Mesodermal cell (in vitro differentiated cells): ENCODE data around the gene SH3GL1.
A peak's percentile ranks its signal among the peaks of the same experiment; 100 is the strongest.

Experiments used
- H3K27ac ChIP-seq: 2 replicates; pipeline ENCODE4 v1.7.0; 2013; ENCODE audit warnings: mild to moderate bottlenecking, low read depth, low read length, moderate library complexity; ENCODE audit not compliant: severe bottlenecking
- H3K36me3 ChIP-seq: 2 replicates; pipeline ENCODE4 v1.7.1; 2013; ENCODE audit warnings: mild to moderate bottlenecking, low read length, moderate library complexity; ENCODE audit not compliant: control insufficient read depth, insufficient read depth
- H3K4me1 ChIP-seq: one replicate; pipeline ENCODE4 v1.7.1; 2013; ENCODE audit warnings: mild to moderate bottlenecking, low read length; ENCODE audit not compliant: insufficient read depth, control insufficient read depth, poor library complexity, severe bottlenecking
- H3K4me3 ChIP-seq: 2 replicates; pipeline ENCODE4 v1.7.0; 2013; ENCODE audit warnings: low read length, control low read depth, mild to moderate bottlenecking; ENCODE audit not compliant: insufficient read depth, poor library complexity, severe bottlenecking; ENCODE audit errors: extremely low read depth
- H3K9me3 ChIP-seq: 2 replicates; pipeline ENCODE4 v1.7.1; 2013; ENCODE audit warnings: mild to moderate bottlenecking, low read length, moderate library complexity; ENCODE audit not compliant: control insufficient read depth
- WGBS, 2 experiments: methylation state at CpG; one replicate each; pipeline ENCODE4 v1.1.5; 2013; ENCODE audit warnings: missing lambda C conversion rate in 2 of 2; ENCODE audit not compliant: insufficient coverage in 2 of 2; 5-methylcytosine and 5-hydroxymethylcytosine counted together

The SH3GL1 gene

DNA sequence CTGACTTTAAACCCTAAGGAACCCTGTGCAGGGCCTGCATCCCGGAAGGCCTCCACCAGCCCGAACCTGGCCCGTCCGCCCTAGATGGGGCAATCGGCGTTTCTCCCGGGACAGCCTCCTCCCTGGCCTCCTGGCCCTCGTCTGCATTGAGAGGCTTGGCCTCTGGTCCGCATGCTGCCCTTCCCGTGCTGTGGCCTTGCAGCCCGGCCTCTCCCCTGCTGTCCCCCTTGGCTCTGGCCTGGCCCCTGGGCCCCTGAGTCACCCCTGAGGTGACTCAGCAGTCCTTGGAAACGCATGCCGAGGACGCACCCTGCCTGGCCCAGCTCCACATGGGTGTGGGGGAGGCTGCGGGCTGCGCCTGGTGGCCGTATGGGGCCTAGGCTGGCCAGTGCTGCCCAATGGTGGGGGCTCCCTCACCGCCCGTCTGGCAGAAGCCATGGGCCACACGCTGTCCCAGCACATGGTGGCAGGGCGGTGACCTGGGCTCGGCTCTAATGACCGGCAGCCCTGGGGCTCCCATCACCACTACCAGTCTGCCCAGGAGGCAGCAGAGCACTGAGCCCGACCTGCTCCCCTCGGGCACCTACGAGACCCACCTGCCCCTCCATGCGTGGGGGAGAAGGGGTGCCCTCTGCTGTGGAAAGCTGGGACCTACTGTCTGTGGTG is 25.7 kb downstream of the SH3GL1 start:
- Histone ChIP-seq H3K27ac (peak overlapping the region; percentile 90), H3K4me1 (peaks cover 46% of the 10 kb centered on the region), H3K9me3 (no peaks in the 10 kb centered on the region), H3K4me3 (no peak overlapping the region), H3K36me3 (peaks cover 4% of the 10 kb centered on the region)
- 84 to 91% methylated on average over 22 to 23 of the region's 27 CpGs for WGBS, 2 experiments

DNA sequence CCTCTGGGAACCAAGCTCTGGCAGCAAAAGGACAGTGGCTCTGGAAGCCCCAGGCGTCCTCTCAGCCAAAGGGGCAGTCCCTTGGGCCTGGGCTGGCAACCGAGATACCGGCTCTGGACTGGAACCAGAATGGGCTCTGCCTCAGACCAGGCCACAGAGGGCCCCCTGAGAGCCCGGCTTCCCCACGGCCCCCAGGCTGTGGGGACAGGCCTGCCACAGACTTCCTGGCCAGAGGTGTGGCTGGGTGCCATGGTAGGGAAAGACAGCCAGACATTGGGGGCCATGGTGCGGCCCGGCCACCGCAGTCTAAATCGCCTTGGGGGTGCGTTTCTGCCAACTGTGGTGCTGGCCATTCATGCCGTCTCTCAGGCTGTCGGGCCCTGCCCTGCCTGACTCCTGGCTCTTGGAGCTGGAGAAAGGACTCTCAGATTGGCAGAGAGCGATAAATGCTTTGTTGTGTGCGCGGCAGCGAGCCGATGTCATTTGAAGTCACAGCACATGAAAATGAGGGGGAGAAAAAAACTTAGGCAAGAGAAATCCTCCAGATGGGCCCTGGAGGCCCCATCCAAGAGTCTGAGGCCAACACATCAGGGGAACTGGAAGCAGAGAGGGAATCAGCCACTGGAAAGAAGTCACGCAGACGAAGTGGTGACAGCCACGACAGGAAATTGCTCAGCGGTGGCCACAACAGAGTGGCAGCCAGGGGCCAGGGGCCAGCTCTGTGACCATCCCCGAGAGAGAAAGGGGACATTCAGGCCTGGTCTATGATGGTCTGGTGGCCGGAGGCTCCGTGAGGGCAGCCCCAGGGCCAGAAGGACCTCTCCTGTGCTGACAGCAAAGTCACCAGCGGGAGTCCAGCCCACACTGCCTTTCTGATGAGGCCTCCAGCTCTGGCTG is 26.5 kb downstream of the SH3GL1 start:
- H3K4me3 ChIP-seq, result no peak overlapping the region
- no peaks in the 10 kb centered on the region for H3K9me3 ChIP-seq
- H3K27ac ChIP-seq, result peak overlapping the region; percentile 90
- WGBS, 2 experiments, result 92 to 94% methylated on average over 24 to 25 of the region's 25 CpGs
- peaks cover 4% of the 10 kb centered on the region for H3K36me3 ChIP-seq
- peaks cover 54% of the 10 kb centered on the region for H3K4me1 ChIP-seq

GRCh38 chr19:4373013-4373367 is 27.4 kb downstream of the SH3GL1 start:
- no peak overlapping the region for H3K4me3 ChIP-seq
- H3K27ac ChIP-seq, result no peak overlapping the region
- H3K4me1 ChIP-seq, result peaks cover 62% of the 10 kb centered on the region
- no peaks in the 10 kb centered on the region for H3K9me3 ChIP-seq
- WGBS, 2 experiments, result 95 to 100% methylated on average over 4 to 7 of the region's 8 CpGs
- H3K36me3 ChIP-seq, result peaks cover 4% of the 10 kb centered on the region

GRCh38 chr19:4372165-4373012 is 28.0 kb downstream of the SH3GL1 start:
- peaks cover 63% of the 10 kb centered on the region for H3K4me1 ChIP-seq
- no peaks in the 10 kb centered on the region for H3K9me3 ChIP-seq
- no peak overlapping the region for H3K4me3 ChIP-seq
- WGBS, 2 experiments, result 92 to 95% methylated on average over 22 of the region's 22 CpGs
- H3K36me3 ChIP-seq, result peaks cover 8% of the 10 kb centered on the region
- H3K27ac ChIP-seq, result no peak overlapping the region

DNA sequence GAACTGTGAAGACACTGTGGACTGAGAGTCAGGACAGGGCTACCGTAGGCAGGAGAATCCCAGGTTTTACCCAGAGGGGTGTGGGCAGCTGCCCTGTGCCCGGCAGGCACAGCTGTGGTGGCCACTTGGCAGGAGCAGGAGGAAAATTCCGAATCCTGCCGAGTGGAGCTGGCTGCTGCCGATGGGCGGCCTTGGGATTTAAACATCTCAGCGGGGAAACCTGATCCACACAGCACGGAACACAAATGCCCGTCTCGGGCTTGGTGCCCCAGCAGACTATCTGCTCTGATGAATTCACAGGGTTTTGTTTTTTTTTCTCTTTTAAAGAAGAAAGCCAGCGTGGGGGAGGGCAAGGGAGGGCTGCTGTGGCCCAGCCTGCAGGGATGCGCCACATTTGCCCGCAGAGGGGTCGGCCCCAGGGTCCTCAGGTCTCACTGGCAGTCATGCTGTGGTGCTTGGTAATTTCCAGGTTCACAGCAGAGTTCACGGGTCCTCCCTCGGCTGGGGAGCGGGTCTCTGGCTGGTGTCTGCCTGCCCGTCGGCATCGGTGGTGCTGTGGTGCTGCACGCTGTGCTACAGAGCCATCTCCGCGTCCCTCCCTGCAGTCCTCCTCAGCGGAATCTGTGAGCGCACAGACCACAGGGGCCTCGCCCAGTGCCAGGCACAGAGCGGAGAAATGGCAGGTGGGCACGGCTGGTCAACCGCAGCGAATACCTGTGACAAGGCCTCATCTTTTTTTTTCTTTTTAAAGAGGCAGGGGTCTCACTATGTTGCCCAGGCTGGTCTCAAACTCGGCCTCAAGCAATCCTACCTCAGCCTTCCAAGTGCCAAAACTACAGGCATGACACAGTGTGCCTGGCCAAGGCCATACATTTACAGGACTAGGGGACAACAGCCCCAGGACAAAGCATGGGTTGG is 28.8 kb downstream of the SH3GL1 start:
- Histone ChIP-seq H3K27ac (no peak overlapping the region), H3K4me3 (no peak overlapping the region), H3K36me3 (peaks cover 9% of the 10 kb centered on the region), H3K4me1 (peaks cover 58% of the 10 kb centered on the region), H3K9me3 (no peaks in the 10 kb centered on the region)
- 92 to 93% methylated on average over 30 of the region's 31 CpGs for WGBS, 2 experiments

DNA sequence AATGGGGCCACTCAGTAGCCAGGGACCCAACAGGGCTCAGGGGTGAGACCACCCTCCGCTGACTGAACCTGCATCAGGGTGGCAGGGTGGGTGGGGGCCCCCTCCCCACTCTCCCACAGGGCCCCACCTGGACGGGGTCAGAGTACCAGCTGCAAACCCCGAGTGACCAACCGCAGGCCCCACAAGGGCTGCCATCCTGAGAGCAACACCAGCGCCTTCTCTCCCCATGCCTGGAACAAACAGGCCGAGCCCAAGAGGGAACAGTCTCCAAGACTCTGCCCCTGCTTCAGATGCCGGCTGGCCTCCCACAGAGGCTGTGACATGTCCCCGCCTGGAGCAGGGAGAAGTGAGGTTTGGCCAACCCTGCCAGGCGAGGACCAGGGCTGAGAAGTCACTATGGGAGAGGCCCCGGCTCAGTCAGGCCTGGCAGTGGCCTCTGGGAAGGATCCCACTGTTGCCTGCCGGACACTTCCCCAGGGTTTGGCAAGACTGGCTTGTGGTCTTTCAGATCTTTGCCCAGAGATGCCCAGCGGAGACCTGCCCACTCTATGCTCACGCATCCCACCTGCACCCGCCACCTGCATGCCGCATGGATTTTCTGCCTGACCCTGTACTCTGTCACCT is 29.8 kb downstream of the SH3GL1 start:
- Histone ChIP-seq H3K36me3 (peaks cover 15% of the 10 kb centered on the region), H3K9me3 (no peaks in the 10 kb centered on the region), H3K4me1 (peaks cover 48% of the 10 kb centered on the region), H3K4me3 (no peak overlapping the region), H3K27ac (no peak overlapping the region)
- WGBS, 2 experiments, result 95% methylated on average over 9 to 15 of the region's 15 CpGs

GRCh38 chr19:4369888-4370260 is 30.5 kb downstream of the SH3GL1 start:
- H3K4me1 ChIP-seq, result peaks cover 41% of the 10 kb centered on the region
- WGBS, 2 experiments, result 76 to 79% methylated on average over 20 to 21 of the region's 21 CpGs

DNA sequence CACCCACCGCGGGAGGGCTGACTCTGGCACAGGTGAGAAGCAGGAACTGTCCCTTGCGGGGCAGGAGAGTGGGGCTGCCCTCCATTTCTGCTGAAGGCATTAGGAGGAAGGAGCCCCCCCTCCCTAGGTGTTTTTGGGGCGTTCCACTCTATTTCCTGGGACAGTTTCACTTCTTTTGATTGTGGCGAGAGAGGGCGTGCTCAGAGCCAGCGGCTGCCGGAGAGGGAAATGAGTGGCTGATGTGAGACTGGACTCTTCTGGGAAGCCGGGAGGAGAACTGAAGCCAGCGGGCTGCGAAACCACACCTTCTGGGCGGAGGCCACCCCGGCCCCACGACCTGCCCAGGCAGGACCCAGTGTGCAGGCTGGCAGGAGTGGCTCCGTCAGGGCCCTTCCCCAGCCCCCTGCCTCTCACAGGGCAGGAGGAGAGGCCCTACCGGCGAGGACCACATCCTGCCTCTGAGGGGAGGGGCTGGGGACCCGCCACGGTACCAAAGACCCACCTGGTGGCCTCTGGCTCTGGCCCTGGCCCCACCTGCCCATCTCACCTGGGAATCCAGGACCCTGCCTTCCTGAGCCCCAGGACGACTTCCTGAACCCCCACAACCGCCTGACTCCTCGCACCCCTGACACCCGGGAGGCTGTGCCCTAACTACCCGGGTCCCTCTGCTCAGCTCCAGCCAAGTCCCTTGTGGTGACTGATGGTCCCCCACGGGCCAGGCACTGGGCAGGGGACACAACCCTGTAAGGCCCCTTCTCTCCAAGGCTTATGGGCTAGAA is 31.0 kb downstream of the SH3GL1 start:
- no peaks in the 10 kb centered on the region for H3K9me3 ChIP-seq
- 70 to 82% methylated on average over 20 to 24 of the region's 25 CpGs for WGBS, 2 experiments
- H3K27ac ChIP-seq, result peak overlapping the region; percentile 23
- no peak overlapping the region for H3K4me3 ChIP-seq
- peaks cover 36% of the 10 kb centered on the region for H3K4me1 ChIP-seq
- peaks cover 24% of the 10 kb centered on the region for H3K36me3 ChIP-seq

More at GRCh38 chr19:4369888-4370260, 30.5 kb downstream of the SH3GL1 start:
- Histone ChIP-seq H3K27ac (no peak overlapping the region), H3K36me3 (peaks cover 22% of the 10 kb centered on the region), H3K9me3 (no peaks in the 10 kb centered on the region), H3K4me3 (no peak overlapping the region)

- H3K27ac ChIP-seq, result no peak overlapping the region
- peaks cover 34% of the 10 kb centered on the region for H3K36me3 ChIP-seq
- no peaks in the 10 kb centered on the region for H3K9me3 ChIP-seq
- H3K4me1 ChIP-seq, result peaks cover 25% of the 10 kb centered on the region
- WGBS, 2 experiments, result 92 to 93% methylated on average over 15 to 19 of the region's 19 CpGs
- H3K4me3 ChIP-seq, result no peak overlapping the region
Measured at GRCh38 chr19:4368128-4368820, 32.1 kb downstream of the SH3GL1 start.
